Left forelimb (tissue), 1 donor: ENCODE data around the gene NSG2.

Experiments
- DNase-seq: peaks from one replicate; pipeline ENCODE4 v3.0.0-alpha.2; 2018; ENCODE audit warnings: low spot score

NSG2 gene

GRCh38 chr5:174059247-174059646, 13.7 kb downstream of the NSG2 start:
- DNase-seq, result no peak

- DNase-seq, result no peak
Measured at GRCh38 chr5:174063082-174063756, 17.7 kb downstream of the NSG2 start.

DNA sequence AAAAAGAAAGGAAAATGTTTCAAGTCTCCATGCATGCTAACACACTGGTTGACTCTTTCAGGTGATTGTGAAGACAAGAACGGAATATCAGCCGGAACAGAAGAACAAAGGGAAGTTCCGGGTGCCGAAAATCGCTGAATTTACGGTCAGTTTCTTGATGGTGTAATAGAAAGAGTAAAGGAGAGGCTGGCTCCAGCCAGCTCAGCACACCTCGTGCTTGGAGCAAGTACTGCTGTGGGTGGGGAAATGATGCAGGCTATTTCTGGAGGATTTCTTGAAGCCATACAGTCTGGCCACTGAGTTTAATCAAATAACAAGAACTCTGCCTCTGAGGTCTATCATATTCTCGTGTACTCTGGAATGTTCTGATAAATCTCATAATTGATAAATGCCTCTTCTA, 18.7 kb downstream of the NSG2 start:
- no peak for DNase-seq

- no peak for DNase-seq
Measured at GRCh38 chr5:174065528-174066197, 20.2 kb downstream of the NSG2 start.

DNA sequence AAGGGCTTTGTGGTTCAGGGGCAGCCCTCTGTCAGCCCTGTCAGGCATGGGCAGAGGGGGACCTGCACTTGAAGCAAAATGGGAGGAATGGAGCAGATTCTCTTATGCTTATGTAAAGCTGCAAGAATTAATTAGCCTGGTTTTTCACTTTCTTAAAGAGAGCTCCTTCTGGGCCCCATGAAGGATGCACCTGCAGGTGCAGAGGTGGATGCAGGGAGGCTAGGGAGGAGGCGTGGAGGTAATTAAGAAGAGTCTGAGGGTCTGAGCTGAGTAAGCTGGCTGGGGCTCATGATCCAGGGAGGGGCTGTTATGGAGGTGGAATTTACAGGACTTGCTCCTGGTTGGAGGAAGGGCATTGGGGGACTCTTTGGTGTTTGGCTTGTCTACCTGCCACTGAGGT, 22.0 kb downstream of the NSG2 start:
- DNase-seq, result no peak

DNA sequence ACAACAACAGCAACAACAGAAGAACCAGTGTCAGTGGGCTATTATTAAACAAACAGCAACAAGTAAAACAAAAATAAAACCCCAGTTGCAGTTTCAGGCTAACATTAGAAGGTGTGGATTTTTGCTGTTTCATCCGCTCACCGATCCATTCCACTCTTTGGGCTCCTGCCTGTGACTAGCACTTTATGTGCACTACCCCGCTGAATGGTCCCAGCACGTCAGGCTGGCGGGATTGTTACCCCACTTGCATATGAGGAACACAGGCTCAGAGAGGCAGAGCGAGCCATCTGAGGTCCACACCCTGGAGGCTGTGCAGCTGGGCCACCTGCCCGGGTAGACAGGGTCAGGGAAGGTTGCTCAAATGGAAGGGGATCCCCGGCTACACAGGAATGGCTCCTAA, 26.0 kb downstream of the NSG2 start:
- DNase-seq, result no peak

GRCh38 chr5:174073122-174073660, 27.7 kb downstream of the NSG2 start:
- DNase-seq, result no peak

DNA sequence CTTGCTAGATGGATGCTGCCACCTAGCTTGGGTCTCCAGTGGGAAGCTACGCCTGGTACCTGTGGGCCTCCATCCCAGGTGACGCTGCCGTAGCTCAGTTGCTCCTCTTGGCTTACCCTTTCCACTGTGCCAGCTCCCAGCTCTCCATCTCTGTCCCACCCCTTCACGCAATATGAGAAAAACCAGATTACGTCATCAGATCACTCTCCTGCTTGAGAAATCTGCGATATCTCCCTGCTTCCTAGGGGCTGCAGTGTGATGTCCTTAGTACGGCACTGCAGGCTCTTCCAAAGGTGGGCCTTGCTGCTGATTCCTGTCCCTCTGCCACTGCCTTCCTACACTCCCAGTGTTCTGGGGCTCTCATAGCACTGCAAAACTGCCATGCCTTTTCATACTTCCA, 28.9 kb downstream of the NSG2 start:
- no peak for DNase-seq

DNA sequence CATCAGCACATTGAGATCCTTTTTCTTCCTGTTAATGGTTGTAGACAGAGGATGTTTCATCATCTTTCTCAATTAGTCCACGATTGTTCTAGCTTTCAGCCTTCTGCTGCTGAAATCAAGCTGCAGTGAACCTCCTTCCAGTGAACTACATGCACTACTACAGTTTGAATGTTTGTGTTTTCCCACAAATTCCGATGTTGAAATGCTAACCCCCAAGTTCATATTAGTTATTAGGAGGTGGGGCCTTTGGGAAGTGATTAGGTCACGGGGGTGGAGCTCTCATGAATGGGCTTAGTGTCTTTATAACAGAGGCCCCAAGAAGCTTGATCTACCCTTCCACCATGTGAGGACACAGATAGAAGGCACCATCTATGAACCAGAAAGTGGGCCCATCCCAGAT, 32.9 kb downstream of the NSG2 start:
- DNase-seq, result no peak

DNA sequence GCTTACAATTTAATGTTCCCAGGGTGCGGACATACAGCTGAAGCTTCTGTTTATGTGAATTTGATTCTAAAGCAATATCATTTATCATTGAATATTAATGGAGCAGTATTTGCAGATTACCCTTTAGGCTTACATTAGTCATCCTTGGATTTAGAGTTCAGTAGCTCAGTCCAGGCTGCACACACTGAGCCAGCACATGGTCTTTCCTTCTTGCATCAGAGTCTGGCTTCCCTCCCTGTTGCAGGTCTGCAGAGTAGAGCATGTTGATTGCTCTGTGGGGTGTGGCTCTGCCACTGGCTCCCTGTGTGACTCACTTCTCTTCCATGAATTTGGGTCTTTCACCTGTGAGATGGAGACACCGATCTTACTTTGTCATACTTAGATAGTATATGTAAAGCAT, 36.8 kb downstream of the NSG2 start:
- DNase-seq, result no peak

DNA sequence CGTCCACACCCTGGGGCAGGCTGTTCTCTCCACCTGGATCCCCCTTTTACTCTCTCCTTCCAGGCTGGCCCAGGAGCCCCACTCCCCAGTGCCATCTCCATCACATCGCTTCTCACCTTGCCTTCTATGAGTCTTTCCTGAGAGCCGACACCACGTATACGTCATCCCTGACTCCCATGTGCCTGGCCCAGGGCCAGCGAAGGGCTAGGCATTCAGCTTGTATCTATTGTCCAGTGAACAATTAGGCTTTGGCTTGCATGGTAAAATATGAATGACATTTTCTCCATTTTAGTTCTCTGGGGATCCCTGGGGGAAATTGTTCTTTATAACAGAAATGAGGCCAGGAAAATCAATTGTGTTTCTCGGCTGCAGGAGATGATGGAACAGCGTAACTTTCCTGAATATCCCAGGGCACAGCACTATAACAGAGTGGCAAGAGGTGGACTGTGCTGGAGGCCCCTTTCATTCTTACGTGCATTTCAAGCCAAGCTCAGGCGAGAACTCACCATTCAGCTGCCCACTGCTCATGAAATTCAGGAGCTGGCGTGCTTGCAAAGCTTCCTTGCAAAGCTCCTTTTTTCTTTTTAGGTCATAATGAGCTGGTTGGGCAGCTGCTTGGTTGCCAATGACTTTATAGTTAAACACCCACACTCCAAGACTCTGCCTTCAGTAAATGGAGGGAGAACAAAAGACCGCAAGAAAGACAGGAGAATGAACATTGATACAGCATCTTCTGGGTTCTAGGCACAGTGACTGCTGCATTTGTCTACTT, 37.7 kb downstream of the NSG2 start:
- no peak for DNase-seq

GRCh38 chr5:174084691-174085154, 39.2 kb downstream of the NSG2 start:
- no peak for DNase-seq

DNA sequence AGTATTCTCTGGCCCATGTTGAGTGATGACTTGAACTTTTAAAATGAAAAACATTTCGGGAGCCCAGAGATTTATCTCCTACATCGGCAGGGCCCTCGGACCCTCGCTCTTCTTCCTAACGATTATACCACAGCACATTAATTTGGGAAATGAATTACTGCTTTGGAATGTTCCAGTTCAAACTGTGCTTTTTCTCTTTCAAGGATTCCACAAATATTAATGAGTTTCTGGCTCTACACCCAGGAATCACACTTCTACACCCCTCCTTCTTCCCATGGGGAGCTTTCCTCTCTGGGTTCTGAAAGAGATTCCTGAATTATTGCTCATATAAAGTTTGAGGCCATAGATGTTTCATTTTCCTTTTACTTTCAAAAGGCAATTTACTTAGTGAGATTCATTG, 41.2 kb downstream of the NSG2 start:
- DNase-seq, result no peak

DNA sequence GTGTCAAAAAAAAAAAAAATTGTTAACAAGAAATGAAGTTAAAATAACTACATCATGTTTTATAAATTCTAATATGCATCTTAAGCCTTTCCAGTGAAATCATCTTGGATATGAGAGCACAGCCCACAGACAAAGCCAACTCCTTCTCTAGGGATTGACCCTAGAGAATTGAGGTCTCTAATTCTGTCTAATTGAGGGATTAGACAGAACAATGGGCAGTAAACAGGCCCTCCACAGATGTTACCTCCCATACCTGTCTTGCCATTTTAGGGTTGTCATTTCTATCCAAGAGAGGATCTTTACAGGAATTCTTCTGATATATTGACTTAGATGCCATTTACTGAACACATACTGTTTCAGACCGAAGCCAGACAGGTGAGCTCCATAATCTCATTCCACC, 42.3 kb downstream of the NSG2 start:
- no peak for DNase-seq

DNA sequence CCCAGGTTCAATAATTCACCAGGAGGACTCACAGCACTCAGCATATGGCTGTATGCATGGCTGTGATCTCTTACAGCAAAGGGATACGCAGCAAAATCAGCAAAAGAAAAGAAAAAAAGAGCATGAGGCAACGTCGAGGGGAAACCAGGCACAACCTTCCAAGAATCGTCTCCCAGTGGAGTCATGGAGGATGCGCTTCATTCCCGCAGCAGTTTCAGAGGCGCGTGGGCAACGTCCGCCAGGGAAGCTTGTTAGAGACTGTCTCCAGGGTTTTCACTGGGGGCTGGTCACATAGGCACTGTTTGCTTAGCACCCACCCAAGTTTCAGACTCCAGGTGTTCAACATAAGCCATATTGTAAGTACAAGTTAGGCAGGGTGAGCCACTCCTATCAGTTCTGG, 44.6 kb downstream of the NSG2 start:
- peak; percentile 46 for DNase-seq

- no peak for DNase-seq
Measured at GRCh38 chr5:174093123-174093522, 47.6 kb downstream of the NSG2 start.

- DNase-seq, result peak; percentile 33
Measured at GRCh38 chr5:174094857-174095606, 49.5 kb downstream of the NSG2 start.

DNA sequence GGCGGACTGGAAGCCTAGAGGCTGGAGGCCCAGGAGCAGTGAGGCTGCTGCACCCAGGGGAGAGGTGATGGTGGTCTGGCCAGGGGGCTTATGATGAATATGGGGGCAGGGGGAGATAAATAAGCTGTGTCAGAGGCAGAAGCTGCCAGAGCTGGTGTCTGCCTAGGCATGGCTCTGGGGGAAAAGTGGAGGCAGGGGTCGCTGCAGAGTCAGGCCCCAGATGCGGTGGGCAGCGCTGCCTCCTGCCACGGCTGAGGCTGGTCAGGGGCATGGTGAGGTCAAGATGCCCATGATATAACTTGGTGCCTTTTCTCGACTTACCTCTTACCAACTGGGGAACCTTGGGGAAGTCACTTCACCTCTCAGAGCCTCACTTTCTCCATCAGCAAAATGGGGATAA, 51.1 kb downstream of the NSG2 start:
- peak; percentile 9 for DNase-seq

DNA sequence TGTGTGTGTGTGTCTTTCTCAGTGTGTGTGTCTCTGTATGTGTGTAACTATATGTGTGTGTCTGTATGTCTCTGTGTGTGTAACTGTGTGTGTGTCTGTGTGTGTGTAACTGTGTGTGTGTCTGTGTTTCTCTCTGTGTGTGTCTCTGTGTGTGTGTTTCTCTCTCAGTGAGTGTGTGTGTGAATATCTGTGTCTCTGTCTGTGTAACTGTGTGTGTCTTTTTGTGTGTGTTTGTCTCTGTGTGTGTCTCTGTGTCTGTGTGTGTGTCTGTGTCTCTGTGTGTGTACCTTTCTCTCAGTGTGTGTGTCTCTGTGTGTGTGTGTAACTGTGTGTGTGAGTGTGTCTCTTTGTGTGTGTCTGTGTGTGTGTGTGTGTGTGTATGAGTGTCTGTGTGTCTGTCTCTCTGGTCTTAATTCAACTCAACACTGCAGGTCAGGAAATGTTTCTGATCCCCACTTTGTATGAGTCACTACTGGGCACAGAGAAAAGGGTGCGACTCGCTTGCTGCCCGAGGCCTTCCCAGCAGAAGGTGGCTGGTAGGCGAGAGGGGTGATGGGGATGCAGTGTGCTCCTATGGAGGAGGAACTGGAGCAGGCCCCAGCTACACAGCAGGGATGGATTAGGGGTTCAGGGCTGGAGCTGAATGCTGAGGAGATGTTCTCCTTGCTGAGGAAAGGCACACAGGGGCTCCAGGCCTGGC, 52.1 kb downstream of the NSG2 start:
- no peak for DNase-seq

GRCh38 chr5:174098694-174099093, 53.2 kb downstream of the NSG2 start:
- DNase-seq, result no peak

DNA sequence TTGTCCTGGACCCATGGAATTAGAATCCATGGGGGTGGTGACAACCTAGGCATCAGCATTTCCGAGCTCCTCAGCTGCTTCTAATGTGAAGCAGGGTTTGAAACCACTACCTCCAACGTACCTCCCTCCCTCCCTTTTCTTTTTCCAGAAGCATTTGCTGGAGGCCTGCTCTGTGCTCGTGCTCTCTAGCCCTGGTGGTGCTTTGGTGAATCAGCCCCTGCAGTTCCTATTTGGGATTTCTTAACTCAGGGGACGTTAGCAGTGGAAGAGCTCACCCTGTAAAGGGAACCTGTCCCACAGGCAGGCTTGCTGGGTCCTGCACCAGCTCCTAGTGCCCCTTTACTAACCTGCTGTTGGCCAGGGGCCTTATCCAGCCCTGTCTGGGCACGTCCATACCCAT, 55.0 kb downstream of the NSG2 start:
- no peak for DNase-seq
